Stimulated activated CD8-positive, alpha-beta memory T cell treated with anti-CD3 and anti-CD28 coated beads, Interleukin-7, amount 100 ng/mL, for 1 hour (primary cell): ENCODE data around the gene PRKCSH.
"Not testable (repeated sequence)": the region's sequence is repeated elsewhere in the genome, so short reads cannot be mapped to it uniquely, and the experiment has no call there.

Experiments used
- DNase-seq, 2 donors: peaks; one replicate each; pipeline ENCODE4 v3.0.0-alpha.2; 2020; ENCODE audit warnings: low read depth in 2 of 2

Gene PRKCSH

GRCh38 chr19:11448923-11449554, 13.6 kb downstream of the PRKCSH start:
- no peak for DNase-seq

DNA sequence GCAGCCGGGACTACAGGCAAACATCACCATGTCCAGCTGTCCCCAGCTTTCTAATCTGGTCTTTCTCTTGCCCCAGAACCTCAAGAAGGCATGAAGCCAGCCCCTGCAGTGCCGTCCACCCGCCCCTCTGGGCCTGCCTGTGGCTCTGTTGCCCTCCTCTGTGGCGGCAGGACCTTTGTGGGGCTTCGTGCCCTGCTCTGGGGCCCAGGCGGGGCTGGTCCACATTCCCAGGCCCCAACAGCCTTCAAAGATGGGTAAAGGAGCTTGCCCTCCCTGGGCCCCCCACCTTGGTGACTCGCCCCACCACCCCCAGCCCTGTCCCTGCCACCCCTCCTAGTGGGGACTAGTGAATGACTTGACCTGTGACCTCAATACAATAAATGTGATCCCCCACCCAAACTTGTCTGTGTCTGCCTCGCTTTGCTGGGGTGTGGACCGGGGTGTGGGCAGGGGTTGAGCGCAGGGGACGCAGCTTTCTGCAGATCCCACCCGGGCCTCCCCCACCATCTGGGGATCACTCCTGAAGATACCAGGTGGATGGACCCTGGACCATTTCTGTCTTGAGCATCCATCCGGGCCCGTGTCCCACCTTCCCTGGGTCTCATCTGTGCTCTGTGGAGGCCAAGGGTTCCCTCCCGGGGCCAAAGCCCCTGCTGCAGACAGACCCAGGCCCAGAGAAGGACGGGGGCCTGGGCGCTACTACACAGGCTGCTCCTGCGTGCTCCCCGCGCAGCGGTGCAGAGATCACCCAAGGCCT, 15.3 kb downstream of the PRKCSH start:
- no peak for DNase-seq

GRCh38 chr19:11451327-11451870, 16.0 kb downstream of the PRKCSH start:
- DNase-seq, result no peak

DNA sequence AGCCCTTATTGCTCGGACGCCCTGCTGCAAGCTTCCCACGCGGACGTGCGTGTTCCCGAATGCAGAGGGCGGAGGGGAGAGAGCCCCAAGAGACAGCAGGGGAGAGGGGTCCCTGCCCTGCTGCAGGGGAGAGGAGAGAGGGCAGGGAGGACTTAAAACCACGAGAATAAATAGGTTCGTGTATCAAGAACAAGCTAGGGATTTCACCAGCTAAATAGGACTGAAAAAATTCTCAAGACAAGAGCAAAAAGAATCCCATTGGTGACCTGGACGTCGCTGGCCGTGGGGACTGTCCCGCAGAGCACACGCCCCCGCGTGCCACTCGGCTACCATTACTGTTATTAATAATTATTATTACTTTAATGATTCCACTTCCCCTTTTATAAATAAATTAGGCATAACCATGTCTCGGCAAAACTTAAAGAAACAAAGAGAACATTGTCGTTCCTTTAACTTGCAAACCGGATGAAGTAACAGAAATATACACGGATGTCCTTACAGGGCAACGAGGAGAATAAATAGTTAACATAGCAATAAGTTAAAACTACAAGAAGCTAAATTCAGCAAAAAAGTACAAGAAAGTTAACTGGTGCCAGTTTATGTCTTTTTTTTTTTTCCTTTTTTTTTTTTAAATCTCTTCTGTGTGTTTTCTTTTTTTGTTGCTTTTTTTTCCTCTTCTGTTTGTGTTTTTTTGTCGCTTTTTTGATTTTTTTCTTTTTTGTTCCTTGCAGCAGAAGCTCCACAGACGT, 16.6 kb downstream of the PRKCSH start:
- DNase-seq, result no peak

GRCh38 chr19:11452620-11453310, 17.3 kb downstream of the PRKCSH start:
- DNase-seq, result no peak

GRCh38 chr19:11453468-11454341, 18.3 kb downstream of the PRKCSH start:
- no peak for DNase-seq

- not testable (repeated sequence) for DNase-seq
Observed at GRCh38 chr19:11455233-11455554, 19.8 kb downstream of the PRKCSH start.

DNA sequence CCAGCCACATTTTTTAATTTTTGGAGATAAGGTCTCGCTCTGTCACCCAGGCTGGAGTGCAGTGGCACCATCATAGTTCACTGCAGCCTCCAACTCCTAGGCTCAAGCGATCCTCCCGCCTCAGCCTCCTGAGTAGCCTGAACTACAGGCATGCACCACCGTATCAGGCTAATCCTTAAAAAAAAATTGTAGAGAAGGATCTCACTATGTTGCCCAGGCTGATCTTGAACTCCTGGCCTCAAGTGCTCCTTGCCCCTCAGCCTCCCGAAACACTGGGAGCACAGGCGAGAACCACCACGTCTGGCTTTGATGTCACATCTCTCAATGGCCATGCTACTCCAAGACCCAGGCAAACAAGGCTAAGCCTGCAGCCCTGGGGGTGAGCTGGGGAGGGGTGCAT, 21.2 kb downstream of the PRKCSH start:
- no peak for DNase-seq

- no peak for DNase-seq
Observed at GRCh38 chr19:11457115-11457514, 21.7 kb downstream of the PRKCSH start.

- no peak for DNase-seq
Observed at GRCh38 chr19:11457831-11458230, 22.4 kb downstream of the PRKCSH start.

DNA sequence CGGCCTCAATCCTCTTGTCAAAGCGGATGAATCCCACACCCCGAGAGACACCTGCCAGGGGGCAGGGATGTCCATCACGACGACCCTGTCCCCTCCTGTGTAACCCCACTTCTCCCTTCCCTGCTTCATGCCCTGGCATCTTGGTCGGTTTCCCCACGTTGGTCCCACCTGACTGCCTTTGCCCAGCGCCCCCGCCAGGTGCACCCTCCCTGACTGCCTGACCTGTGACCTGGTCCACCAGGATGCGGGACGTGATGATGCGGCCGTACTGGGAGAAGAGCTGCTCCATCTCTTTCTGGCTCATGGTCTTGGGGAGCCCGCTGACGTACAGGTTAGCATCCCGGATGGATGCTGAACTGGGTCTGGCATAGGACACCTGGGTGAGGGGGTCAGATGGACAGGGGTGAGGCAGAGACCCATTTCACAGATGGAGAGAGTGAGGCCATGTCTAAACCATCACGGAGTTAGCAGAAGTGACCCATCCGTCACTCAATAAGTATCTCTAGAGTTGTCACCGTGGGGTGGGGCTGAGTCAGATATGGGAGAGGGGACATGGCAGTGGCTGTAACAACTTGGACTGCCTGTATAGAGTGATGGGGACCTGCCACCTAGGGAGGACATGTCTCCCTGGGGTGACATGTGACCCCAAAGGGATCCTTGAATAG, 22.9 kb downstream of the PRKCSH start:
- DNase-seq, result no peak

- not testable (repeated sequence) for DNase-seq
Observed at GRCh38 chr19:11458912-11459311, 23.5 kb downstream of the PRKCSH start.

GRCh38 chr19:11460207-11460606, 24.8 kb downstream of the PRKCSH start:
- no peak for DNase-seq

DNA sequence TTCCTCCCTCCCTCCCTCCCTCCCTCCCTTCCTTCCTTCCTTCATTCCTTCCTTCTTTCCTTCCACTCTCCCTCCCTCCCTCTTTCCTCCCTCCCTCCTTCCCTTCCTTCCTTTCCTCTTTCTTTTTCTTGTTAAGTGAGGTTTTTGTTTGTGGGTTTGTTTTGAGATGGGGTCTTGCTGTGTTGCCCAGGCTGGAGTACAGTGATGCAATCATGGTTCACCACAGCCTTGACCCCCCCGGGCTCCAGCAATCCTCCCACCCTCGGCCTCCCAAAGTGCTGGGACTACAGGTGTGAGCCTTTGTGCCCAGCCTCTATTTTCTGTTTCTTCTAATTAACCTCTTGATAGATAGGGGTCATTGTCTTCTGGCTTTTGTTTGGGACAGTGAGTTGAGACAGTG, 26.0 kb downstream of the PRKCSH start:
- no peak for DNase-seq

- no peak for DNase-seq
Observed at GRCh38 chr19:11463391-11463790, 28.0 kb downstream of the PRKCSH start.

DNA sequence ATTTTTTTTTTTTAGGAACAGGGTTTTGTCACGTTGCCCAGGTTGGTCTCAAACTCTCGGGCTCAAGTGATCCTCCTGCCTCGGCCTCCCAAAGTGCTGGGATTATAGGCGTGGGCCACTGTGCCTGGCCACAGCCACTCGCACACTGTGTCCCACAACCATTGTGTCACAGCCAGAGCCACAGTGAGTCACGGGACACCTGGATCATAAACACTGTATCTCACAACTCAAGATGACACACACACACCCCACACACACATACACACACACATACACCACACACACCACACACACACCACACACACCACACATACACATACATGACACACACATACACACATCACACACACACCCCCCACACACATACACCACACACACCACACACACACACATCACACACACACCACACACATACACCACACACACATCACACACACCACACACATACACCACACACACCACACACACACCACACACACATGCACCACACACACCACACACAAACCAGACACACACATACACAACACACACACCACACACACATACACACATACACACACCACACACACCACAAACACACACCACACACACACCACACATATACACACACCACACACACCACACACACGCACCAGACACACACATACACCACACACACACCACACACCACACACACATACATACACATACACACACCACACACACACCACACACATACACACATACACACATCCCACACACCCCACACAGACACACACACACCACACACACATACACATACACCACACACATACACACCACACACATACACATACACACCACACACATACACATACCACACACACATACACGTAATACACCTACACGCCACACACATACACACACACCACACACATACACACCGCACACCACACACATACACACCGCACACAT, 29.2 kb downstream of the PRKCSH start:
- no peak for DNase-seq

- DNase-seq, result no peak
Observed at GRCh38 chr19:11465600-11465999, 30.2 kb downstream of the PRKCSH start.

- not testable (repeated sequence) for DNase-seq
Observed at GRCh38 chr19:11468266-11468845, 32.9 kb downstream of the PRKCSH start.

- no peak for DNase-seq
Observed at GRCh38 chr19:11473725-11474124, 38.3 kb downstream of the PRKCSH start.
